ENCODE measurements around the gene TPRG1.
A peak's percentile ranks its signal among the peaks of the same experiment; 100 is the strongest.

The TPRG1 gene

DNA sequence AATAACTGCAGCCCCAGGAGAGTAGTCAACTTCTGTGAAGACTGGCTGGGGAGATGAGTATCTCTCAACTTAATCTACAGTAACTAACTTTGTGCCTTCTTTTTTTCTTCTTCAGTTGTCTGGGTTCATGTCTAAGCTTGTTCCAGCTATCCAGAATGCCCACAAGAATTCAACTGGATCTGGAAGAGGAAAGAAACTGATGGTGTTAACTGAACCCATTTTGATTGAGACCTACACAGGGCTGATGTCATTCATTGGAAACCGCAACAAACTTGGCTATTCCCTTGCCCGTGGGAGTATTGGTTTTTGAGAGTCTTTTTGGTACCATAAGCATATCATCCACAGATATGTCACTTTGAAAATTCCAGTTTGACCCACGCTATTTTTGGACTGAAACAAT lies 148.7 kb downstream of the TPRG1 start:
- no peak for DNase-seq (ENCODE audit: low read depth in 1 of 2, low spot score in 1 of 2)
- Histone ChIP-seq H3K4me3 (replicated peaks; ENCODE audit: insufficient read depth, low read length) (no peak overlapping the region), H3K27me3 (ENCODE audit: insufficient read depth, poor library complexity, severe bottlenecking) (no peaks in the 10 kb centered on the region), H3K27ac (replicated peaks) (no peak overlapping the region)
- no peak for TF ChIP-seq GABPA (IDR thresholded peaks at IDR 0.05; ENCODE audit: low read depth)
- TF ChIP-seq, protein P1, sequence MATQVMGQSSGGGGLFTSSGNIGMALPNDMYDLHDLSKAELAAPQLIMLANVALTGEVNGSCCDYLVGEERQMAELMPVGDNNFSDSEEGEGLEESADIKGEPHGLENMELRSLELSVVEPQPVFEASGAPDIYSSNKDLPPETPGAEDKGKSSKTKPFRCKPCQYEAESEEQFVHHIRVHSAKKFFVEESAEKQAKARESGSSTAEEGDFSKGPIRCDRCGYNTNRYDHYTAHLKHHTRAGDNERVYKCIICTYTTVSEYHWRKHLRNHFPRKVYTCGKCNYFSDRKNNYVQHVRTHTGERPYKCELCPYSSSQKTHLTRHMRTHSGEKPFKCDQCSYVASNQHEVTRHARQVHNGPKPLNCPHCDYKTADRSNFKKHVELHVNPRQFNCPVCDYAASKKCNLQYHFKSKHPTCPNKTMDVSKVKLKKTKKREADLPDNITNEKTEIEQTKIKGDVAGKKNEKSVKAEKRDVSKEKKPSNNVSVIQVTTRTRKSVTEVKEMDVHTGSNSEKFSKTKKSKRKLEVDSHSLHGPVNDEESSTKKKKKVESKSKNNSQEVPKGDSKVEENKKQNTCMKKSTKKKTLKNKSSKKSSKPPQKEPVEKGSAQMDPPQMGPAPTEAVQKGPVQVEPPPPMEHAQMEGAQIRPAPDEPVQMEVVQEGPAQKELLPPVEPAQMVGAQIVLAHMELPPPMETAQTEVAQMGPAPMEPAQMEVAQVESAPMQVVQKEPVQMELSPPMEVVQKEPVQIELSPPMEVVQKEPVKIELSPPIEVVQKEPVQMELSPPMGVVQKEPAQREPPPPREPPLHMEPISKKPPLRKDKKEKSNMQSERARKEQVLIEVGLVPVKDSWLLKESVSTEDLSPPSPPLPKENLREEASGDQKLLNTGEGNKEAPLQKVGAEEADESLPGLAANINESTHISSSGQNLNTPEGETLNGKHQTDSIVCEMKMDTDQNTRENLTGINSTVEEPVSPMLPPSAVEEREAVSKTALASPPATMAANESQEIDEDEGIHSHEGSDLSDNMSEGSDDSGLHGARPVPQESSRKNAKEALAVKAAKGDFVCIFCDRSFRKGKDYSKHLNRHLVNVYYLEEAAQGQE (IDR thresholded peaks at IDR 0.05; ENCODE audit: insufficient replicate concordance, low read depth) = no peak
- no peak for TF ChIP-seq POLR2AphosphoS5 (IDR thresholded peaks at IDR 0.05; ENCODE audit: low read depth)
- TF ChIP-seq, protein P2, sequence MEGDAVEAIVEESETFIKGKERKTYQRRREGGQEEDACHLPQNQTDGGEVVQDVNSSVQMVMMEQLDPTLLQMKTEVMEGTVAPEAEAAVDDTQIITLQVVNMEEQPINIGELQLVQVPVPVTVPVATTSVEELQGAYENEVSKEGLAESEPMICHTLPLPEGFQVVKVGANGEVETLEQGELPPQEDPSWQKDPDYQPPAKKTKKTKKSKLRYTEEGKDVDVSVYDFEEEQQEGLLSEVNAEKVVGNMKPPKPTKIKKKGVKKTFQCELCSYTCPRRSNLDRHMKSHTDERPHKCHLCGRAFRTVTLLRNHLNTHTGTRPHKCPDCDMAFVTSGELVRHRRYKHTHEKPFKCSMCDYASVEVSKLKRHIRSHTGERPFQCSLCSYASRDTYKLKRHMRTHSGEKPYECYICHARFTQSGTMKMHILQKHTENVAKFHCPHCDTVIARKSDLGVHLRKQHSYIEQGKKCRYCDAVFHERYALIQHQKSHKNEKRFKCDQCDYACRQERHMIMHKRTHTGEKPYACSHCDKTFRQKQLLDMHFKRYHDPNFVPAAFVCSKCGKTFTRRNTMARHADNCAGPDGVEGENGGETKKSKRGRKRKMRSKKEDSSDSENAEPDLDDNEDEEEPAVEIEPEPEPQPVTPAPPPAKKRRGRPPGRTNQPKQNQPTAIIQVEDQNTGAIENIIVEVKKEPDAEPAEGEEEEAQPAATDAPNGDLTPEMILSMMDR (IDR thresholded peaks at IDR 0.05; ENCODE audit: insufficient read depth, low read length) = no peak
- no peak for TF ChIP-seq SPI1 (IDR thresholded peaks at IDR 0.05; ENCODE audit: borderline replicate concordance, low read depth)

- Histone ChIP-seq H3K4me3 (replicated peaks; ENCODE audit: insufficient read depth, low read length) (no peak overlapping the region), H3K27me3 (ENCODE audit: insufficient read depth, poor library complexity, severe bottlenecking) (no peaks in the 10 kb centered on the region), H3K27ac (replicated peaks) (peak overlapping the region; percentile 48)
- DNase-seq (ENCODE audit: low read depth in 1 of 2, low spot score in 1 of 2) = peak in 1 of 2 experiments; percentile 13
- TF ChIP-seq, protein P1 (IDR thresholded peaks at IDR 0.05; ENCODE audit: insufficient replicate concordance, low read depth) = no peak
- TF ChIP-seq, protein P2 (IDR thresholded peaks at IDR 0.05; ENCODE audit: insufficient read depth, low read length) = no peak
- no peak for TF ChIP-seq SPI1 (IDR thresholded peaks at IDR 0.05; ENCODE audit: borderline replicate concordance, low read depth)
- TF ChIP-seq GABPA (IDR thresholded peaks at IDR 0.05; ENCODE audit: low read depth) = no peak
- no peak for TF ChIP-seq POLR2AphosphoS5 (IDR thresholded peaks at IDR 0.05; ENCODE audit: low read depth)
Observed at GRCh38 chr3:189322339-189322738, 150.6 kb downstream of the TPRG1 start.

DNA sequence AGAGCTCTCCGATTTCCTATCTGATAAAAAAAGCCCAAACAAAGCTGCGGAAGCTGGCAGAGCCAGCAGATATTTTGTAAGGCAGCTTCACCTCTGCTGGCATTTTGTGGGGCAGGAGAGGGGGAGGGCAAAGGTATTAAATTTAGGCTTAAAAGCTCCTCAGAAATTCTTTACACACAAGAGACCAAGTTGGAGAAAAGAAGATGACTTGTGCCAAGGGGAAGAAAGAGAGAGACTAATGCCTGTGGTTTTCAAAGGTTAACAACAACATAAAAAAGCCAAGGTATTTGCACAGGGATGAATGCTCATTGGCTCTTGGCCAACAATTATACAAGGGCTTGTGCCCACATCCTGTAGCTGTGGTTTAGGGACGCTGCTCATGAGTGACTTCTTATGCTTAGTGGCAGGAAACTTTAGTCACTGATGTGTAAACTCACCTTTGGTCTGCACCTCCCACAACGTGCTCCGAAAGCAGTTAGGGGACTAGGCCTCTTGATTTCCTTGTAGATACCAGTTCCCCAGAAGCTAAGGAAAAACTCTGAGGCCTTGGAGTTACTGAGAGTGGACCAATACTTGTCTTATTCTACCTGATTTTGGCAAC lies 152.9 kb downstream of the TPRG1 start:
- Histone ChIP-seq H3K4me3 (replicated peaks; ENCODE audit: insufficient read depth, low read length) (no peak overlapping the region), H3K27me3 (ENCODE audit: insufficient read depth, poor library complexity, severe bottlenecking) (no peaks in the 10 kb centered on the region), H3K27ac (replicated peaks) (peak overlapping the region; percentile 81)
- TF ChIP-seq POLR2AphosphoS5 (IDR thresholded peaks at IDR 0.05; ENCODE audit: low read depth) = peak; percentile 96
- TF ChIP-seq, protein P1 (IDR thresholded peaks at IDR 0.05; ENCODE audit: insufficient replicate concordance, low read depth) = no peak
- 0 out of 2 replicates have a peak, but pooled peaks have one; percentile 10 for TF ChIP-seq GABPA (IDR thresholded peaks at IDR 0.05; ENCODE audit: low read depth)
- peak; percentile 37; the same call in 1 of the 2 replicates for TF ChIP-seq SPI1 (IDR thresholded peaks at IDR 0.05; ENCODE audit: borderline replicate concordance, low read depth)
- TF ChIP-seq, protein P2 (IDR thresholded peaks at IDR 0.05; ENCODE audit: insufficient read depth, low read length) = no peak
- DNase-seq (ENCODE audit: low read depth in 1 of 2, low spot score in 1 of 2) = peak; percentile 88 to 95
